Neutrophil (primary cell): Measurements from ENCODE around the gene ZDHHC11B.
"Not testable (repeated sequence)": the region's sequence is repeated elsewhere in the genome, so short reads cannot be mapped to it uniquely, and the experiment has no call there.

ENCODE experiments used
- H3K27ac ChIP-seq: fragments of 200-600 bp; sonication (generic); 2 replicates; pipeline ENCODE4 v1.5.1; 2016; ENCODE audit warnings: mild to moderate bottlenecking, moderate library complexity
- H3K27me3 ChIP-seq: fragments of 200-600 bp; sonication (generic); 2 replicates; pipeline ENCODE4 v1.6.0; 2016; ENCODE audit warnings: mild to moderate bottlenecking
- H3K36me3 ChIP-seq: fragments of 200-600 bp; sonication (generic); 2 replicates; pipeline ENCODE4 v1.5.1; 2017
- H3K4me1 ChIP-seq, 2 experiments: fragments of 200-600 bp in 1 of 2; sonication (generic) in 1 of 2; 1 replicate in 1 of 2; 2 replicates in 1 of 2; pipeline versions ENCODE4 v1.5.1 to v1.6.1; 2013 to 2016; ENCODE audit warnings: low read depth in 1 of 2, low read length in 1 of 2, mild to moderate bottlenecking in 1 of 2, moderate library complexity in 1 of 2; ENCODE audit not compliant: control insufficient read depth in 1 of 2, insufficient read depth in 1 of 2
- H3K4me3 ChIP-seq, 2 experiments: fragments of 200-600 bp in 1 of 2; sonication (generic) in 1 of 2; 1 replicate in 1 of 2; 2 replicates in 1 of 2; pipeline ENCODE4 v1.5.1; 2013 to 2016; ENCODE audit warnings: low read depth in 1 of 2, low read length in 1 of 2, mild to moderate bottlenecking in 1 of 2, moderate library complexity in 1 of 2
- H3K9me3 ChIP-seq: fragments of 200-600 bp; sonication (generic); 2 replicates; pipeline ENCODE4 v1.5.1; 2016

Gene ZDHHC11B

DNA sequence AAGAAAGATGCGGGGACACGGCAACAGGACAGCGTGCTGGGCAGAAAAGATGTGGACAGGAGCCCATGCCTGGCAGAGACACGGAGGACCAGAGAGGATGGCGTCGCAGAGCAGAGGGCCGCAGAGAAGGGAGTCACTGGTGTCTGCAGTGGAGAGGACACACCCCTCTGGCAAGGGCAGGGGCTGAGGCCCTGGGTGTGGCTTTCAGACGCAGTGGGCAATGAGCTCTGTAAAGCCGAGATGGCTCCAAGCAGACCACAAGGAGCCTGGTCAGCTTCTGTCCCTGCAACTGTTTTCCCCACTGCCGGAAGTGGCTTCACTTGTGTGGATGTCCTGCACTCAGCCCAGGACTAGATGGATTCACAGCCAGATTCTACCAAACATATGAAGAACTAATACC, 4.2 kb upstream of the ZDHHC11B start:
- H3K9me3 ChIP-seq, H3K36me3 ChIP-seq, H3K4me3 ChIP-seq, H3K27ac ChIP-seq, H3K4me1 ChIP-seq: not testable (repeated sequence)
- H3K27me3 ChIP-seq = peaks cover 71% of the 10 kb centered on the region

DNA sequence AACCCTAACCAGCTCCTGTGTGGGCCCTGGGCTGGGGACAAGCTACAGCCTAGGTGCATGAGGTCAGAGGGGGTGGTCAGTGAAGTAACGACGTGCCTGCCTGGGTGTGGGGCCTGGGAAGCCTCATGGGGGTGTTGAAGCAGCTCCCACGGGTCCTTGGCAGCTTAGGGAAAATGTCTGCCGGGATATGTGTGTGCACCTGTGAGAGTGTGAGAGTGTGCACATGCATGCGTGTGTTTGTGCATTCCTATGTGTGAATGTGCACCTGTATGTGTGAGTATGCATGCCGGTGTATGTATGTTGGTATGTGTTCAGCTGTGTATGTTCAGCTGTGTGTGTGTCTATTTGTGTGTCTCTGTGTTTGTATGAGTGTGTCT, 3.3 kb upstream of the ZDHHC11B start:
- not testable (repeated sequence) for H3K27ac ChIP-seq, H3K4me3 ChIP-seq, H3K9me3 ChIP-seq, H3K36me3 ChIP-seq, H3K4me1 ChIP-seq
- H3K27me3 ChIP-seq = peaks cover 72% of the 10 kb centered on the region

DNA sequence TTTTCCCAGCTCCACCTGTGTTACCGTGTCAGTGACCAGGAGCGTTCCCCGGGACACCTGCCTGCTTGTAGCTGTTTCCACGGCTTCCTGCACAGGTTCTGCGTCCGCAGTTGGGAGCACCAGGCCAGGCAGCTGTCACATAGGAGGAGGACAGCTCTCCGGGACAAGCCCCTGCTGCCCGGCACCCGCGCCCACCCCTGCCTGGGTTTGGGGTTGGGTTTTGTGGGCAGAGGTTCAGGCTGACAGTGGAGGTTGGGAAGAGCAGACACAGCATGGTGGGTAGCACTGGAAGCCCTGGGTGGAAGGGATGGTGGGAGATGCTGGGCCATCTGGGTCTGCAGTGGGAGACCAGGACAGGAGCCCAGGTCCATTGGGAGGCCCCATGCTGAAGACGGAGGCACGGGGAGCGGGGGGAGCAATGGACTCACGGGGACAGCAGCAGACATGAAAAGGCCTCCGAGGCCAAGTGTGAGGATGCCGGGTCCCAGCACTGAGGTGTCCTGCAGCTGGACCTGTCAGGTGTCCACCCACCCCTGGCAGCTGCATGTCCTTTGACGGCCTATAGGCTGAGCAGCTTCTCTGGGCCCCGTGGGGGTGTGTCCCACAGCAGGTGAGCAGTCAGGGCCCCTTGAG, 2.8 kb upstream of the ZDHHC11B start:
- peaks cover 68% of the 10 kb centered on the region for H3K27me3 ChIP-seq

DNA sequence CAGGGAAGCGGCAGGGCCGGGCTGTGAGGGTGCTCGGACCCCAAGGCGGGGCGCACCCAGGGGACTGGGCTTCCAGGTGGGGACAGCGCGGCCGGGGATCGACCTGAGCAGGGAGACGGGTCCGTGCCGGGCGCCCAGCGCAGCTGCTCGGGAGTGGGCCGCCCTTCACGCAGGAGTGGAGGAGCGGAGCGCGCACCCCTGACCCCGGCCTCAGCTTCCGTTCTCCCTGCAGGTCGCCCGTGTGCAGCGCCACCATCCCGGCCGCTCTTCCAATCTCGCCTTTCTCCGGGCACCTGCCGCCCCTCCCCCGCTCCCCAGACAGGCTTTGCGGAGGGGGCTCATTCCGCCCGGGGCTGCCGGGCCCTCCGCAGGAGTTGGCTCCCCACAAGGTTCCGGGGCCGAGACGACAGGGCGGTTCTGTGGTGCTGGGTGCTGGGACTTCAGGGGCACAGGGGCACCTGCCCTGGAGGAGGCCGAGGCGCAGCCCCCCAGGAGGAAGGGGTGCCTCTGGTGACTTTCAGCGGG, 714 bp upstream of the ZDHHC11B start:
- H3K36me3 ChIP-seq, H3K9me3 ChIP-seq, H3K4me1 ChIP-seq, H3K4me3 ChIP-seq, H3K27ac ChIP-seq: not testable (repeated sequence)
- H3K27me3 ChIP-seq = peaks cover 59% of the 10 kb centered on the region

More for the DNA sequence above, 2.8 kb upstream of the ZDHHC11B start:
- H3K4me1 ChIP-seq, H3K4me3 ChIP-seq, H3K36me3 ChIP-seq, H3K9me3 ChIP-seq, H3K27ac ChIP-seq: not testable (repeated sequence)

- Histone ChIP-seq H3K4me3 (peak overlapping the region in 1 of 2 experiments; percentile 35), H3K27me3 (peaks cover 51% of the 10 kb centered on the region)
- H3K27ac ChIP-seq, H3K9me3 ChIP-seq, H3K36me3 ChIP-seq, H3K4me1 ChIP-seq: not testable (repeated sequence)
These were observed 575 bp downstream of the ZDHHC11B start for GRCh38 chr5:783881-784427.

GRCh38 chr5:783049-783802, 1.3 kb downstream of the ZDHHC11B start:
- H3K36me3 ChIP-seq, H3K27ac ChIP-seq, H3K9me3 ChIP-seq, H3K4me1 ChIP-seq, H3K4me3 ChIP-seq: not testable (repeated sequence)
- H3K27me3 ChIP-seq = peaks cover 48% of the 10 kb centered on the region

DNA sequence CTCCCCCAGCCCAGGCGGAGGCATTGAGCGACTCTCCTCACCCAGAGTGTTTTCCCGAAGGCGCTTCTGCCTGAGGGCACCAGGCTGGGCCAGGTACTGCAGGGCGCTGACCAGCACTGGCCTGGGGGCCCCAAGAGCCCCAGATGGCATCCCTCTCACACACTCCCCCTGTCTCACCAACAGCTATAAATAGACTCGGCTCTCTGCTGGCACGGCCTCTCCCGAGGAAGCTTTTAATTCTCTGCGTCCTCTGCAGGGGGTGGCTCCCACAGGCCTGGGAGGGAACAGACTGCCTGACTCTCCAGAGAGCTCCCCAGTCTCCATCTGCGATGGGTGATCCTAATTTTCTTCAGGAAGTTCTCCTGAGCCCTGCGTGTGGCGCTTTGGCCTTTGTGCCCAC, 2.2 kb downstream of the ZDHHC11B start:
- H3K4me3 ChIP-seq, H3K36me3 ChIP-seq, H3K9me3 ChIP-seq, H3K27ac ChIP-seq, H3K4me1 ChIP-seq: not testable (repeated sequence)
- H3K27me3 ChIP-seq = peaks cover 39% of the 10 kb centered on the region

DNA sequence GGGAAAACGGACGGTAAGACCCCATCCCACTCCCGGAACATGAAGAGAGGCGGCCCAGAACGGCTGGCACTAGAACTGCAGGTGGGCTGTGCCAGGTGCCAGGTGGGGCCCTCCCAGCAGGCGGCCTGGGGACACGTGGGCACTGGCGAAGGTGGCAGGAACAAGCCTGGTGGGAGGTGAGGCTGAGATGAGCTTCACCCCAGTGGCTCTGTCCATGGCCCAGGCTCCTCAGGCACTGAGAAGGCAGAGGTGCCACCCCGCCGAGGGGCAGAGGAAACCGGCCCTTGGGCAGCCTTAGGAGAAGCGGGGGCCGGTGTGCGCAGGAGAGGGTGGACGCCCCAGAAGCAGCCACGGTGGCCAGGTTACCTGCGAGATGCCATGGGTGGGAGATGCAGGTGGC, 4.0 kb downstream of the ZDHHC11B start:
- H3K4me3 ChIP-seq, H3K36me3 ChIP-seq, H3K9me3 ChIP-seq, H3K27ac ChIP-seq, H3K4me1 ChIP-seq: not testable (repeated sequence)
- H3K27me3 ChIP-seq = peaks cover 35% of the 10 kb centered on the region

DNA sequence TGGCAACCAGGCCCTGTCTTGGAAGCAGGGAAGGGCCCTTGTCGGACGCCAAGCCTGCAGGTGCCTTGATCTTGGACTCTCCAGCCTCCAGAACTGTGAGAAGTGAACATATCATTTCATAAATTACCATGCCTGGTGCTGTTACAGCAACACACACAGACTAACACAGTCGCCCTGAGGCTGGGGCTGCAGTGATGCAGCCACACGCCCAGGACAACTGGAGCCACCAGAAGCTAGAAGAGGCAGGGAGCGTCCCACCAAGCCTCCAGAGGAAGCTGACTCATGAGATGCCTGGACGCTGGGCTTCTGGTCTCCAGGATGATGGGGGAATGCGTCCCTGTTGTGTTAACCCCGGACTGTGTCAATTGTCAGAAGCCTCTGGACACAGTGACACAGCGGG, 5.6 kb downstream of the ZDHHC11B start:
- H3K9me3 ChIP-seq, H3K4me1 ChIP-seq, H3K4me3 ChIP-seq, H3K27ac ChIP-seq, H3K36me3 ChIP-seq: not testable (repeated sequence)
- peaks cover 19% of the 10 kb centered on the region for H3K27me3 ChIP-seq

GRCh38 chr5:778421-778820, 6.1 kb downstream of the ZDHHC11B start:
- H3K36me3 ChIP-seq = not testable (repeated sequence)
- peaks cover 14% of the 10 kb centered on the region for H3K27me3 ChIP-seq

More at GRCh38 chr5:778421-778820, 6.1 kb downstream of the ZDHHC11B start:
- H3K4me3 ChIP-seq, H3K4me1 ChIP-seq, H3K27ac ChIP-seq, H3K9me3 ChIP-seq: not testable (repeated sequence)
